H9 (cell line): ENCODE measurements around the gene COL4A1. TPM values are rescaled to one million over a fixed set of nuclear protein-coding genes. Genes with fewer than 3 reads are reported as not detected.

Source experiments
- DNase-seq: peaks from one replicate; pipeline ENCODE4 v3.0.0-alpha.2; 2017
- H2AFZ ChIP-seq: one replicate; pipeline ENCODE4 v1.6.1; 2013; ENCODE audit warnings: mild to moderate bottlenecking, low read length, control low read depth, moderate library complexity
- H2AK5ac ChIP-seq: 2 replicates; pipeline ENCODE4 v1.6.1; 2013; ENCODE audit warnings: low read length, control low read depth, mixed read lengths; ENCODE audit not compliant: insufficient read length
- H2BK120ac ChIP-seq: one replicate; pipeline ENCODE4 v1.6.1; 2013; ENCODE audit warnings: low read depth, mild to moderate bottlenecking, low read length, control low read depth, inconsistent platforms; ENCODE audit not compliant: poor library complexity, severe bottlenecking
- H2BK12ac ChIP-seq: 2 replicates; pipeline ENCODE4 v1.6.1; 2013; ENCODE audit warnings: low read length, control low read depth, mixed read lengths, low read depth; ENCODE audit not compliant: insufficient read length
- H2BK15ac ChIP-seq: 2 replicates; pipeline ENCODE4 v1.6.1; 2013; ENCODE audit warnings: low read depth, low read length, control low read depth
- H2BK20ac ChIP-seq: one replicate; pipeline ENCODE4 v1.6.1; 2013; ENCODE audit warnings: low read depth, mild to moderate bottlenecking, low read length, control low read depth, inconsistent platforms; ENCODE audit not compliant: poor library complexity, severe bottlenecking
- H2BK5ac ChIP-seq: 2 replicates; pipeline ENCODE4 v1.6.1; 2013; ENCODE audit warnings: low read length, control low read depth, mixed read lengths; ENCODE audit not compliant: insufficient read length
- H3K14ac ChIP-seq: 2 replicates; pipeline ENCODE4 v1.6.1; 2013; ENCODE audit warnings: low read length, control low read depth; ENCODE audit not compliant: insufficient read depth
- H3K18ac ChIP-seq: 2 replicates; pipeline ENCODE4 v1.6.1; 2013; ENCODE audit warnings: low read depth, mild to moderate bottlenecking, mixed read lengths, low read length, control low read depth; ENCODE audit not compliant: insufficient read length
- H3K23ac ChIP-seq: 2 replicates; pipeline ENCODE4 v1.6.1; 2013; ENCODE audit warnings: low read length, control low read depth, mixed read lengths, low read depth; ENCODE audit not compliant: insufficient read length
- H3K23me2 ChIP-seq: 2 replicates; pipeline ENCODE4 v1.6.1; 2013; ENCODE audit warnings: low read depth, mild to moderate bottlenecking, mixed read lengths, low read length, control low read depth; ENCODE audit not compliant: insufficient read length, poor library complexity, severe bottlenecking
- H3K27ac ChIP-seq: 2 replicates; pipeline ENCODE4 v1.5.1; 2013; ENCODE audit warnings: low read length, control low read depth, mixed read lengths, low read depth; ENCODE audit not compliant: insufficient read length
- H3K27me3 ChIP-seq: 2 replicates; pipeline ENCODE4 v1.6.1; 2013; ENCODE audit warnings: low read length, control low read depth, inconsistent platforms; ENCODE audit not compliant: insufficient read depth
- H3K4ac ChIP-seq: 2 replicates; pipeline ENCODE4 v1.6.1; 2013; ENCODE audit warnings: low read depth, mild to moderate bottlenecking, control low read depth, inconsistent platforms, low read length, moderate library complexity
- H3K4me1 ChIP-seq: 2 replicates; pipeline ENCODE4 v1.6.1; 2013; ENCODE audit warnings: low read length, control low read depth, inconsistent platforms; ENCODE audit not compliant: insufficient read depth
- H3K4me2 ChIP-seq: 2 replicates; pipeline ENCODE4 v1.6.1; 2013; ENCODE audit warnings: low read length, control low read depth, mixed read lengths; ENCODE audit not compliant: insufficient read length, insufficient read depth
- H3K56ac ChIP-seq: 2 replicates; pipeline ENCODE4 v1.6.1; 2013; ENCODE audit warnings: low read depth, mild to moderate bottlenecking, mixed read lengths, low read length, control low read depth; ENCODE audit not compliant: insufficient read length
- H3K79me1 ChIP-seq: 2 replicates; pipeline ENCODE4 v1.6.1; 2013; ENCODE audit warnings: low read depth, mild to moderate bottlenecking, moderate library complexity, low read length, control low read depth, inconsistent platforms; ENCODE audit not compliant: insufficient read depth, poor library complexity, severe bottlenecking
- H3K79me2 ChIP-seq: 2 replicates; pipeline ENCODE4 v1.6.1; 2013; ENCODE audit warnings: low read length, control low read depth, inconsistent platforms; ENCODE audit not compliant: insufficient read depth
- H3K9ac ChIP-seq: 2 replicates; pipeline ENCODE4 v1.6.1; 2013; ENCODE audit warnings: low read length, control low read depth, mixed read lengths; ENCODE audit not compliant: insufficient read length; ENCODE audit errors: extremely low read depth
- H3K9me3 ChIP-seq: one replicate; pipeline ENCODE4 v1.6.1; 2013; ENCODE audit warnings: low read depth, low read length, inconsistent platforms; ENCODE audit not compliant: control insufficient read depth
- H3T11ph ChIP-seq: one replicate; pipeline ENCODE4 v1.6.1; 2013; ENCODE audit warnings: mild to moderate bottlenecking, low read length, control low read depth, inconsistent platforms
- H4K20me1 ChIP-seq: one replicate; pipeline ENCODE4 v1.6.1; 2013; ENCODE audit not compliant: control insufficient read depth, insufficient read length, insufficient read depth
- H4K5ac ChIP-seq: 2 replicates; pipeline ENCODE4 v1.6.1; 2013; ENCODE audit warnings: low read depth, mild to moderate bottlenecking, mixed read lengths, low read length, control low read depth; ENCODE audit not compliant: insufficient read length
- H4K8ac ChIP-seq: replicated peaks from 2 replicates; pipeline ENCODE4 v1.6.1; 2013; ENCODE audit warnings: low read length, control low read depth, mixed read lengths, low read depth; ENCODE audit not compliant: insufficient read length
- H4K91ac ChIP-seq: 2 replicates; pipeline ENCODE4 v1.6.1; 2013; ENCODE audit warnings: low read depth, mild to moderate bottlenecking, moderate library complexity, mixed read lengths, low read length, control low read depth; ENCODE audit not compliant: insufficient read length
- H3K27ac Mint-ChIP-seq, 3 experiments: 2 replicates in 2 of 3; 3 replicates in 1 of 3; pipeline ENCODE4 v1.8.0; 2020 to 2021; ENCODE audit warnings: mixed read lengths in 3 of 3, mild to moderate bottlenecking in 1 of 3, moderate library complexity in 1 of 3
- H3K27me3 Mint-ChIP-seq: 2 replicates; pipeline ENCODE4 v1.8.0; 2021; ENCODE audit warnings: low read depth, mild to moderate bottlenecking, moderate library complexity, mixed read lengths
- H3K36me3 Mint-ChIP-seq, 3 experiments: 2 replicates in 2 of 3; 3 replicates in 1 of 3; pipeline ENCODE4 v1.8.0; 2020 to 2021; ENCODE audit warnings: low read depth in 3 of 3, mixed read lengths in 3 of 3; ENCODE audit not compliant: insufficient read depth in 1 of 3
- H3K4me1 Mint-ChIP-seq, 2 experiments: 2 replicates each; pipeline ENCODE4 v1.8.0; 2020; ENCODE audit warnings: mixed read lengths in 2 of 2
- H3K4me3 Mint-ChIP-seq, 2 experiments: 2 replicates in 1 of 2; 3 replicates in 1 of 2; pipeline ENCODE4 v1.8.0; 2020 to 2021; ENCODE audit warnings: mild to moderate bottlenecking in 2 of 2, mixed read lengths in 2 of 2, moderate library complexity in 1 of 2
- H3K9me3 Mint-ChIP-seq, 2 experiments: 2 replicates in 1 of 2; 3 replicates in 1 of 2; pipeline ENCODE4 v1.8.0; 2020; ENCODE audit warnings: mild to moderate bottlenecking in 2 of 2, mixed read lengths in 2 of 2, moderate library complexity in 1 of 2
- CTCF ChIP-seq: fragments of 200-600 bp; sonication (generic); conservative IDR thresholded peaks from 3 replicates; pipeline ENCODE4 v1.8.0; 2021; ENCODE audit warnings: antibody characterized with exemption, mild to moderate bottlenecking
- WGBS: extraction: QIAGEN DNeasy Blood & Tissue Kit; methylation state at CpG from one replicate; pipeline ENCODE4 v1.1.7; 2013; ENCODE audit warnings: missing lambda C conversion rate, low lambda C conversion rate, mixed read lengths; ENCODE audit not compliant: insufficient read length; ENCODE audit errors: extremely low coverage; 5-methylcytosine and 5-hydroxymethylcytosine counted together
- total RNA-seq: library from RNA; stranded (reverse); gene quantifications from 2 replicates; pipeline ENCODE4 v1.2.1, GENCODE V29; 2021

Gene COL4A1
- total RNA-seq, 1 experiment from 2014 or later = 73.1 TPM

GRCh38 chr13:110206185-110206584 is 100.8 kb downstream of the COL4A1 start:
- WGBS = no CpG with 5 or more reads among the region's 8 CpGs
- Histone ChIP-seq H3K9me3 (no peaks in the 10 kb centered on the region), H3K18ac (no peak overlapping the region), H2BK12ac (no peak overlapping the region), H4K8ac (no peak overlapping the region), H4K5ac (no peak overlapping the region), H3K23ac (no peak overlapping the region), H4K91ac (no peak overlapping the region), H3K4me2 (no peak overlapping the region), H3K4ac (no peak overlapping the region), H3K79me2 (no peaks in the 10 kb centered on the region), H2BK20ac (no peak overlapping the region), H3K4me1 (no peaks in the 10 kb centered on the region), H3K14ac (no peak overlapping the region), H3K56ac (no peak overlapping the region), H3K27ac (no peak overlapping the region), H4K20me1 (no peaks in the 10 kb centered on the region), H3T11ph (no peak overlapping the region), H2AK5ac (no peak overlapping the region), H2BK15ac (no peak overlapping the region), H2BK5ac (no peak overlapping the region), H3K27me3 (no peaks in the 10 kb centered on the region), H3K9ac (no peak overlapping the region), H2BK120ac (no peak overlapping the region), H2AFZ (no peak overlapping the region), H3K79me1 (no peaks in the 10 kb centered on the region), H3K23me2 (no peaks in the 10 kb centered on the region)
- Mint-ChIP-seq H3K36me3 (peaks cover 0 to 21% (median 3%) of the 10 kb centered on the region in 3 experiments; a peak in 5 of 7 replicates), H3K27me3 (no peaks in the 10 kb centered on the region), H3K4me1 (no peaks in the 10 kb centered on the region), H3K4me3 (no peak overlapping the region), H3K9me3 (no peaks in the 10 kb centered on the region), H3K27ac (no peak overlapping the region)
- DNase-seq = no peak
- no peak for TF ChIP-seq CTCF
